Measurements from ENCODE around the gene RGS19.

The RGS19 gene

DNA sequence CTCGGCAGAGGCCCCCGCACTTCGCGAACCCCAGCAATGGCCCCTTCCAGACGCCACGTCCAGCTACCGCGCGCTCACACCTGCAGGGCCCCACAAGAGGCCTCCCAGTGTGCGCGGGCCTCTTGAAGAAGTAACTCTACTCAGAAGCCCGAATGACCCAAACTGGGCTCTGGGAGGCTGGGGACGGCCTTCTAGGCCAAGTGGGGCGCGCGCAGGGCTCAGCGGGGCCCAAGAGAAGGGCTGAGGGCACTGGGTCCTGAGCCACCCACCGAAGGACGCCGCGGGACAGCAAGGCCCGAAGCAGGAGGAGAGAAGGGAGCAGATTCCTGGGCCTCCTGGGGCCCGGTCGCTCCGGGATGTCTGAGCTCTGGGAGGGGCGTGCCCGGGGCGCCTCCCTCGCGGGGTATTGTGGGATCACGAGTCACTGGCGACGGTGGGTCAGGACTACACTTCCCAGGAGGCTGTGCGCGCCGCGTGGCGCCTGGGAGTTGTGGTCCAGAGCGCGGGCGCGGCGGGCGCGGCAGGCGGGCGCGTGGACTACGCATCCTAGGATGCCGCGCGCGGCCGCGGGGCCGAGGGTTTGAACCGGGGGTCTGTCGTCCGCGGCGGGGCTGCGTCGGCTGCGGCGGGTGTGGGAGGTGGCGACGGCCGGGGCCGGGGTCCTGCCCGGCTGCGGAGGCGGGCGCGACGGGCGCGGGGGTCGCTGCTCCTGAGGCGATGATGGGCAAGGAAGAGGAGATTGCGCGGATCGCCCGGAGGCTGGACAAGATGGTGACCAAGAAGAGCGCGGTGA is 16.5 kb downstream of the RGS19 start, which contains the start of gene TCEA2:
TCEA2 (plus strand) TSS at position 603 of the 793 bp plus-strand sequence; CDS start at position 718, 115 bp downstream.
- no peak for FAIRE-seq

DNA sequence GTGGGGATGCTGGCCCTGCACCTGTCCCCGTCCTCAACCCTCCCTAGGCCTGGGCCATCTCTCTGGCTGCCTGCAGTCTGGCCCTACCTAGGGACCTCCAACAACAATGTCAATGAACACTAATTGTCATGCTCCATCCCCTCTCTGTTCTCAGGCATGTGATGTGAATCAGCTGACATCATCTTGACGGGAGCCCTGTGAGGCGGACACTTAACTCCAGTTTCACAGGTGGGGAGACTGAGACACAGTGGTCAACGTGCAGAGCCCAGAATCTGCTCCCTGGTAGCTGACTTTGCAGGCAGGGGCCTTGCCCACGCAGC is 17.1 kb downstream of the RGS19 start:
- FAIRE-seq, result no peak

DNA sequence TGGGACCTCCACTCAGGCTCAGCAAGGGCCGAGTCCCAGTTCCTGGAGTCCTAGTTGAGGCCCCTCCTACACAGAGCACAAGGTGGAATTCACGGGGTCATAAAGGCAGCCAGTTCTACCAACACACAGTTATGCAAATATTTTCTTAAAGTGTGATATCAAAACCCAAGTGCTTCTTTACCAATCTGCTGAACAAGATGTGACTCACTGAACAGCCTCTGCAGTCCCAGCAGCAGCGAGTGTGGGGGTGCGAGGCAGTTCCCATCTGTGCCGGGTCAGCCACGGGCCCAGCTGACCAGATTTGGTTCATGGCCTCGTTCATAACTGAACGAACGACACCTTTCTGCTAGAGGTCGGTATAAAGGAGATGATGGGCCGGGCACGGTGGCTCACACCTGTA is 20.8 kb downstream of the RGS19 start:
- no peak for FAIRE-seq

DNA sequence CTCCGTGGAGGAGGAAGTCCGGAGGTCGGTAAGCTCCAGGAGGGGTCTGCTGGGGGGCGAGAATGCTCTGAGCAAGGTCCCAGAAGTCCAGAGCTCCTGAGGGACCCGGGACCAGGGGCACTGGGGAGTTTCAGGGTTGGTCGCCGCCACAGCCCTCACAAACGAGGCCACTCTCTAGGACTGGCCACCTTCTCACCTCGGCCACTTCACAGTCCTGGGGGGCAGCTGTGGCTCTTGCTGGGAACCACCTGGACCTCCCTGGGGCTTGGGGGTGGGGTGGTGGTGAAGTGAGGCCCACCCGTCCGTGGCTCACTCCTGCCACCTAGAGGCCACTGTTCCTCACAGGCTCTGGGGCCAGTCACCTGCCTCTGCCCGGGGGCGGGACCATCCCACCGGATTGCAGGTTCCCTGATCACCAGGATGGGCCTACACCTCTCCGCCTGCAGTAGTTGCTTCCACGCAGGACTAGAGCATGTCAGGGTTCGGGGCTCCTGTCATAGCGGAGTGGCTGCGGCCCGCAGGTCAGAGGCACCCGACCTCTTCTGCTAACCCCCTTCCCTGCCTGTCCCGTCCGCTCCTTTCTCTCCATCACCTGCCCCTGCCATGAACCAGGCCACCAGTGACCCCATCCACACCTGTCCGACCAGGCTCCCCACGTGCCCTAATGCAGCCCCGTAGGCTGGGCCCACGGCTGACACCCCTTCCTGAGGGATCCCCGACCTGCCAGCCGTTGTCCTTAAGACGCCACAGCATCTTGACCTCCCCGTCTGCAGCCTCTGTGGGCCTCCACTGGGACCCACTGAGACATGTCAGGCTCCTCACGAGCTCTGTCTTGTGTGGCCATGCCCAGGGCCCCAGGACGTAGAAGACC is 21.5 kb downstream of the RGS19 start:
- FAIRE-seq, result no peak

DNA sequence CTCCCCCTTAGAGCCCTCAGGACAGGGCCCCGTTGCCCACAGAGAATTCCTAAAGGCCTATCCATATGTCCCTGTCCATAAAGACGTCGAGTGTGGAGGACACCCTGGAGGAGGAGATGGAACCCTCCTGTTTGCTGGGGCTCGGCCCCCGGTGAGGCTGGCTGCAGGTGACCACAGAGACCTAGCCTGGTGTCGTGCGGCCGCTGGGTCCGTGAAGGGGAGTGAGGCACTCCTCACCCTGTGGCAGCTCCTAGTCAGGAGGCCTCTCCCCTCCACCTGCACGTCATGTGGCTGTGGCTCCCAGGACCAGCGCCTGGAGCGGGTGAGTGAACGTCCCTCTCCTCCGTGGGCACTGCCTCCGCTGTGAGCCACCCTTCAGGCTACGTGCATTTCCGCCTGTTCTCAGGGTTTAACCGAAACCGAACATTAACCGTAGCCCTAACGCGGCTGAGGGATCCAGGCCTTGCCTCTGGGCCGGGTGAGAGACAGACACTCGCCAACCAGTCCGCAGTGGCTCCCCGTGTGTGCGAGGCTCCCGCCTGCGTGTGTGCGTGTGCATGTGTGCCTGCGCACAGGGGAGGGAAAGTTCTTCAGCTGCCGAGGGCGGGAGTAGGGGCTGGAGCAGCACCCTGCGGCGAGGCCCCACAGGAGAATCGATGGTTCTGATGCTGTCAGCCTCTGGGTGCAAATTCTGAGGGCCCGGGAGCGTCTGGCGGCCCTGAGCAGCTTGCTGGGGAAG is 22.3 kb downstream of the RGS19 start:
- no peak for FAIRE-seq

DNA sequence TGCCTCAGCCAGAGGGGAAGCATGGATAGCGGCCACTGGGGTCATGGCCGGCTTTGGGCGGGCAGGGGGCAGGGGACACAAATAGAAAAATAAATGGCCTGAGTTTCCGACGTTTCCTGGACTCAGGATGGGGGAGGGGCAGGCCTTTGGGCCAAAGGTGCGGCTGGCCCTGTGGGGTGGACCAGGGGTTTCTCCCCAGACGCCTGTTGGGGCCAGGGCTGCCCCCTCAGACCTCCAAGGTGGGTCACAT is 22.8 kb downstream of the RGS19 start:
- no peak for FAIRE-seq

DNA sequence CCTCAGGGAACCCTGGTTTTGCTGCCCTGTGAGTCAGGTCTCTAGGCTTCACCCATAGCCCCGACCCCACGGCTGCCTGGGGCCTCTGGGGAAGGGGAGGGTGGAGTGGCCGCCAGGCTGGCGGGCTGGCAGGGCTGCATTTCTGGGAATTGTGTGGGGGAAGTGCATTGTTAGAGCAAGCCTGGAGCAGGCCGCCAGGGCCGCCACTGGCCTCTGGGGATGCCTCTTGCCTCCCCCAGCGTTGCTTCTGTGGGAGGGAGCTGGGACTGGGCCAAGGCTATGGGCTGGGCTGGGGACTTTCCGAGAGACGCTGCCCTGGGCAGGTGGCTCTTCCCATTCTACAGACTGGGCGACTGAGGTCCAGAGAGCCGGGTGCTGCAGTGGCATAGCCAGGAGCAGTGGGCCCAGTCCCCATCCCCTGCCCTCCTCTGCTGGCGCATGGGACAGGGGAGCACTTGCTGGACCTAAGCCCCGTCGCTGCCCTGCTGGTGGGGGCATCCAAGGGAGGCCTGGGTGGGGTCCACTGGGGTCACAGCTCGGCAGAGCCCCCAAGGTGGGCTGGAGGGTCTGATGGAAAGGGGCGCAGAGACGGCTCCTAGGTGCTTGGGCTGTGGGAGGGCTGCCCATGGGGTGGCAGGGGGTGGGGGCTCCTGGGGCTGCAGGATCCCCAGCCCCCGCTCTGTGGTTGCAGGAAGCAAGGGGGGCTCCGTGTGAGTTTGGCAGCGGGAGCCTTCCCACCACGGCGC is 23.3 kb downstream of the RGS19 start:
- FAIRE-seq, result no peak

DNA sequence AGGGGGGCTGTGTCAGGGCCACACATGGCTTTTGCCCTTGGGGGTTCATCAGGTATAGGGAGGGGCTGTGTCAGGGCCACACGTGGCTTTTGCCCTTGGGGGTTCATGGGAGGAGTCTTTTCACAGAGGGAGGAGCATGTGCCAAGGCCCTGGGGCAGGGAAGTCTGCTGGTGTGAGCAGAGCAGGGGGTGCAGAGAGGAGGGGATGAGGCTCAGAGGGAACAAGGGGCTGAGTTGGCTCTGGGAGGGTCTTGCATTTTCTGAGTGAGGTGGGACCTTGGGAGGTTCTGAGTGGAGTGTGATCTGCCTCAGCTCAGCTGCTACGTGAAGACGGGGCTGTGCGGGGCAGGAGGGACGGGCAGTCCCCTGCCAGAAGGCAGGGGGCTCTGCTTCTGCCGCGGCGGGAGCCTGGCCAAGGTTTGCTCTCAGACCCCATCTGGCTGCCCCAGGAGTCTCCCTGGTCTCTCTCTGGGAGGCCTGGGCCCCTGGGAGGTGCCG is 23.9 kb downstream of the RGS19 start:
- no peak for FAIRE-seq

DNA sequence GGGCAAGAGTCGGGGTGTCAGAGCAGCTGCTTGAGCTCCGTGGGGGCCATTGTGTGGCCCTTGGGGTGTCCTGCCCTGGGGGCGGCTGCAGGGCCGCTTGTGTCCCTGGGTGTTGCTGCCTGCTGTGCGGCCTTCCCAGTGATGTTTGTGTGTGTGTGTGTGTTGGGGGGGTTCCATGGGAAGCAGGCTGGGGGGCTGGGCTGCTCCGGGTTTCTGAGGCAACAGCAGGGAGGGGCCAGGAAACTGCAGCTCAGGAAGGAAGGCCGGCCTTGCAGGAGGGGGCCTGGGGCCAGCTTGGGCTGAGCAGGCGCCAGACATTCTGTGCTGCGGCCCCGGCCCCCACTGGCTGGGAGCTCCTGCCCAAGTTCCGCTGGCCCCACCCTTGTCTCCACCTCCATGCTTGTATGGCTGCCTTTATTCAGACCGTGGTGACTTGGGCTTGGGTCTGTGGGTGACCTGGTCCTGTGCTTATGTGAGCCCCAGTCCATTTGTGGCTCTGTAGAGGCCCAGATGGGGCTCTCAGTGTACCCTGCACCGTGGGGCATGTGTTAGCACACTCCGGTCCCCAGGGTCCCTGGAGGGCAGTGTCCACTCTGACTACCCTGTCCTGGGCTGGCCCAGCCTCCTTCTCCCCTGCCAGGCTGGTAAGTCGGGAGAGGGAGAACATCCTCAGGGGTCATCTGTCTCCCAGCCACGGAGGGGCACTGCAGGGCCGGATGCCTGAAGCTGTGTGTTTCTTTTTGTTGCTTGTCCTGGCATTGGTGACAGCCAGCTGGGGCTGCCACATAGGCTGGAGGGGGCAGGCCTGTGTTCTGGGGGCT is 25.3 kb downstream of the RGS19 start:
- FAIRE-seq, result no peak

DNA sequence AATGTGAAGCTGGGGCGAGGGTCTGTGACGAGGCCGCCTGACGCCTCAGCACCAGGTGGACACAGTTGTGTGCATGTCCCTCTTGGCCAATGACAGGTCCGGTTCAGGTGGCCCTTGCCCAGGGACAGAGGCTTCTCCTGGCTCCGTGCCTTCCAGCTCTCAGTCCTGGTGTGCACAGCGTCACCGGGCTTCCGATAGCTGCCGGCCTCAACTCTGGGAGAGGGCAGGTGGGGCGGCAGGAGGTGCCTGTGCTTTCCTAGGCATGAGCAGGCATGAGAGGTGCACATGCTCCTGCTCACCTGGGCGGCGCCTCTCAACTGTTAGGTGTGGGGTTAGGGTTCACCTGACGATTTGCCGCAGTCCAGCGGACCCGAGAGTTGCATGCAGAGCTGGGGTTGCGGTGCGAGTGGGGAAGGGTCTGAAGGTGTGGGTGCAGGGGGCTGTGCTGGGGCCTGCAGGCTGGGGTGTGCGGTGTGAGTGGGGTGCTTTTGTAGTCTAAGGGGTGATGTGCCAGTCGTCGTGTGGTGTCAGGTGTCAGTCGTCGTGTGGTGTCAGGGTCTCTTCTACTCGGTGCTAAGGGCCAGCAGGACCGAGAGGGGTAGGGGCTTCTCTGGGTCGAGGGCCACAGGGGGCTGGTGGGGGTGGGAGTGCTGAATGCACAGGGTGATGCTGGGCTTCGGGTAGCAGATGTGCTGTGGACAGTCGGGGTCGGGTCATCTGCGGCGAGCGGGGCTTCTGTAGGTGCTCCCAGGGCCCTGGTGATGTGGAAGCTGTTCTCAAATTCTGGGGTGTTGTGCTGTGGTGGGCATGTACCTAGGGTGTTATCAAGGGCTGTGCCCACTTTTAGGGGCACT is 26.1 kb downstream of the RGS19 start:
- FAIRE-seq, result no peak

DNA sequence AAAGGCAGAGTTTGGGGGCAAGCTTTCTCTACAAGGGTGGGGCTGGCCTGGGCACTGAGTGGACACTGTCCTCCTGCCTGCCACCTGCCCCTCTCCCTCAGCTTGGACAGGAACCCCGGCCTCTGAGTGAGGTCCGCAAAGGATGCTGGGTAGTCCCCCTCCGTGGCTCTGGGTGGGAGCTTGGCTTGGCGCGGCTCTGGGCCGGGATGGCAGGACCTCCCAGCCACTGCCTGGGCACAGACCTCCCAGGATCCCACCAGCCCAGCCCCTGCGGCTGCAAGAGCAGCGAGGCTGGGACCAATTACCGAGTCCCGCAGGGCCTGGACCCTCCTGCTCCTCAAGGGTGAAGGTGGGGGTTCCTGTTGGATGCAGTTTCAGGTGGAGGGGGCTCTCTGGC is 27.0 kb downstream of the RGS19 start:
- FAIRE-seq, result no peak

DNA sequence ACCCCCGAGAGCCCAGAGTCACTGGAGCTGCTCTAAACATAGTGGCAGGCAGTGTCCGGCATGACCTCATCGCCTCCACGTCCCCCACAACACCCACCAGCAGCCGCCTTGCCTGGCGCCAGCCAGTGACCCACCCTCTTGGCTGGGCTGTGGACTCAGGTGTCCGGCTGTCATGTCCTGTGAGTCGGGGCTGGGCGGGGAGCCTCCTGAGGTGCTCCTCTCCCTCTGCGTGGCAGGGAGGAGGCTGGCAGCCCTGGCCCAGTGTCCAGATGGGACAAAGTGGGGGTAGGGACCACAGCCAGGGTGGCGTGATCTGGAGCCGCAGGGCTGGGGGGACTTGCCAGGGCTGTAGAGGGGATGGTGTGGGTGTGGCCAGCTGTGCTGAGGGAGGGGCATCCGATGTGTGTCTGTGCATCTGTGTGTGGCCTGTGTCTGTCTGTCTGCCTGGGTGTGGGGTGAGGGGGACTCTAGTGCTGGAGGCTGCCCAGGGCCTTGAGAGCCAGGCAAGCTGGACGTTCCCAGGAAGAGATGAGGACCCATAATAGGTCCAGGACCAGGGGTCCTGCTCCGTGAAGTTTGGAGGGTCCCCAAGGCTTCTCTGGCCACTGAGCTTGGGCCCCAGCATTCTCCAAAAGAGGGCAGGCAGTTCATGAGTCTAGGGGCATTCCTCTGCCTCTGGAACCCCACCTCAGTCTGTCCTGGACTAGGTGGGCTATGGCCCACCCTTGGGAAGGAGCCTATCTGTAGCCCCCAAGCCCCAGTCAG is 27.6 kb downstream of the RGS19 start:
- FAIRE-seq, result no peak

DNA sequence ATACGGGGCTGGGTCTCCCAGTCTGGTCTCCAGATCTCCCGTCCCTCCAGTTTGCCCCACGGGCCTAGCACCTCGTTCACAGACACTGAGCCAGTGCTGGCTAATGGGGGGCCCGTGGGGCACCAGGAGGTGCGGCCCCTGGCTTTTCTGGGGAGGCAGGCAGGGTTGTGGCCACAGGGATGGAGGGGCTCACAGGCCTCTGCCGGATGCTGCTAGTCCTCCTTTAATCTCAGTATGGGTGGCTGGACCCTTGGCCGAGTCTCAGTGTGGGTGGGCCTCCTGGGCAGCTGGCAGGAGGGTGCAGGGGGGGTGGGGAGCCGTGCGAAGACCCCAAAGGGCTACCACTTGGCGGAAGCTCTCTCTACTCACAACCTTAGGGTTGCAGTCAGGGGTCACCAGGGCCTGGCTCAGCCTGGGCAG is 28.3 kb downstream of the RGS19 start:
- FAIRE-seq, result no peak

DNA sequence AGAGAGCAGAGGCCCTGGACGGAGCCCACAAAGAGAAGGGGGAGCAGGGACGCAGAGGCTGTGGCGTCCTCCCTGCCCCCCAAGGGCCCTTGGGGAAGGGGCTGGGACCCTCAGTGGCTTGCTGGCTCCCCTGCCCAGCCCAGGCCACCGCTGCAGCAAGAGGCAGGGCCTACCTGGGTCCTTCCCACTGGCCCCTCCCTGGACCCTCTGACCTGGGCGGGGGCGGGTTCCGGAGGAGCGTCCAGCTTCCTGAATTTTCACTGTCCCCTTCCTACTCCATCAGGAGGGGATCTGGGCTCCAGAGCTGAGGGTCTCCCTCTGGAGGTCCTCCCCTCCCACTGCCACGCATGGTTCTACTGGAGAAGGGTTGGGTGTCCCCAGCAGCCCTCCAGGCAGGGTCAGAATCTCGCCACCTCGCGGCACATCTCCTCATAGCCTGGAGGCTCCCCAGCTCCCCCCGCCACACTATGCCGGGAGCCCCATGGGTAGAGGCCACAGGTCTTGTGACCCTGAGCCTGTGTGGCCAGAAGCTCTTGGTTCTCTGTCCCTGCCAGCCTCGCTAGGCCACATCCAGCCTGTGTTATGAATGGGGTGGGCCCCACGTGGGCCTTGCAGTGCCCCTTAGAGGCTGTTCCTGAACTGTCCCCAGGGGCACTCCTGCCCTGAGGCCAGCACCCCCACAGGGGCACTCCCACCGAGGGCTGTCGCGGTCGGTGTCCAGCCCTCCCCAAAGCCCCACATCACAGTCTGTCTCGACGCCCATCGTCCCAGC is 28.9 kb downstream of the RGS19 start:
- FAIRE-seq, result no peak

DNA sequence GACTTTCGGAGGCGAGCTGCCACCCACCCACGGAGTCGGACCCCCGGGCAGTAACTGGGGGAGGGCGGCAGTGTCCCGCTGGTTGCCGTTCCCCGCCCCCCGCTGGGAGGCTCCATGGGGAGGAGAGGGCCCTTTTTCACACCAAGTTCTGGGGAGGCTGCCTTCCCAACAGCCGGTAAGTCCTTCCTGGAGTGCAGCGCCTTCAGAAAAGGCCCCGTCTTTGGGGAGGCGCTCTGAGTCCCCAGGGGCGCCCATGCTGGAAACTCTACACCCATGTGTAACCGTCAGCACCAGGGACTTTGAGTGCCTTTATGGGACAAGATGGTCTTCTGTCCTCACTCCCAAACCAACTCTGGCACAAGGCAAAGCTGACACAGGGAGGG is 29.4 kb downstream of the RGS19 start:
- no peak for FAIRE-seq

DNA sequence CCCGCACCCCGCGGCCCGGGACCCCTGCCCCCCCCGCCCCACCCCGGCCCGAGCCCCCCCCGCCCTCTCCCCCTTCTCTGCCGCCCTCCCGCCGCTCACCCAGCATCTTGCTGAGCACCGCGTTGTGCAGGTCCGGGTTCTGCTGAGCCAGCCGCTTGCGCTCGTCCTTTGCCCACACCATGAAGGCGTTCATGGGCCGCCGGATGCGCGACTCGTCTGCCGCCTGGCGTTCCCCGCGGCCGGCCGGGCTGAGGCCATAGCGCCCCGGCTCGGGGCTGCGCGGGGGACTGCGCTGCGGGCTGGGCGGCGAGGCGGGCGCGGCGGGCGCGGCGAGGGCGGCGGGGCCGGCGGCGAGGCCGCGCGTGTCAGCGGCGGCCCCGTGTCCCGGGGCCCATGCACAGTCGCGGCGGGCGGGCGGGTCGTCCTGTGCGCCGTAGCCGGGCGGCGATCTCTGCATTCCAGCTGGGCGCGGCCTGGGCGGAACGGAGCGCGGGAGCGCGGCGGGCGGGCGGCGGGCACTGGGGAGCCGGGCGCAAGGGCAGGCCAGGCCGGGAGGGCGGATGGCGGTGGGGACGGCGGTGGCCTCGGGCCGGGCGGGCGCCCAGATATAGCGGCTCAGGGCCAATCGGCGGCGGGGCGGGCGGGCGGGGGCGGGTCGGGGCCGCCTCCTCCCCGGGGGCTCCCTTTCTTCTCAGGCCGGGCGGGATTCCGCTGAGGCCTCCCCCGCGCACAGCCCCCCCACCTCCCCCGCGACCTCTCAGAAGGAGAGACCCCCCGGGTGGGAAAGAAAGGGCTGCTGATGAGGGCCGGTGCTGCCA is 30.0 kb downstream of the RGS19 start, which contains the start of gene SOX18:
SOX18 (minus strand) TSS at position 580 of the 818 bp plus-strand sequence; CDS start at position 457, 123 bp downstream.
- FAIRE-seq, result no peak

DNA sequence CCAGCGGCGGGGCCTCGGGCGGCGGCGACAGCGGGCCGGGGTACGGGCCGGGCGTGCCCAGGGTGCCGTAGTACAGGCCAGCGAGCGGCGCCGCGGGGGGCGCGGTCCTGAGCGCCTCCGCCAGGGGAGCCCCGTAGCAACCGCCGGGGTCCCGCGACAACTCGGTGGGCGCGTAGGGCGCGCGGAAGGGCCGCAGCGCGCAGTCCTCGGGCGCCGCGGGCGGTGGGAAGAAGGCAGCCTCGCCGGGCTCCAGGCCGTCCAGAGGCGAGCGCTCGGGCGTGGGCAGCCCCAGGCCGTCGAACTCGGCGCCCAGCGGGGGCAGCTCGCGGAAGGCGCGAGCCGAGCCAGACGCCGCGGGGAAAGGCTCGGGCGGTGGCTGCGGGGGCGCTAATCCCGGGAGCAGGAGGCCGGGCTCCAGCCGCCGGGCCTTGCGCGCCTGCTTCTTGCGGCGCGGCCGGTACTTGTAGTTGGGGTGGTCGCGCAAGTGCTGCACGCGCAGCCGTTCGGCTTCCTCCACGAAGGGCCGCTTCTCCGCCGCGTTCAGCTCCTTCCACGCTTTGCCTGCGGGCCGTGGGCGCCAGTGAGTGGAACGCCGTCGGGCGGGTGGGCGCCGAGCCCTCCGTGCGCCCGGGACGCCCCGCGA is 30.8 kb downstream of the RGS19 start:
- FAIRE-seq, result no peak

DNA sequence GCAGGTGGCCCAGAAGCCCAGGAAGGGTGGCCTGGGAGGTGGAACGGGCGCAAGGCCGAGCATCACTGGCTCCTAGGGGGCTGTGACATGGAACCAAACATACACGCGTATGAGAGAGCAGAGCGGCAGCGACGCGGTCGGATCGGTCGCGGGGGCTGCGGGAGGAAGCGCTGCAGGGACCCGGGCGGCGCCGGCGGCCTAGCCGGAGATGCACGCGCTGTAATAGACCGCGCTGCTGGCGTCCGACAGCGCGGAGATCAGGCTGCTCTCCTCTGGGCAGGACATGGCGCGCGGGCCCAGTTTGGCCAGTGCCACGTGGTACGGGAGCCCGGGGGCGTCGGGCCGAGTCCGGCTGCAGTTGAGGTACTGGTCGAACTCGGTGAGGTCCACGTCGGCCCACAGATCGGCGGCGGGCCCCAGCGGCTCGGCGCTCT is 31.3 kb downstream of the RGS19 start:
- FAIRE-seq, result no peak

Data from colon (tissue), 2 donors.